NCI-H1694 treated with DMSO at 0.1 percent for 48 hours (cell line): ENCODE data around the gene ID4.

ENCODE experiments used
- DNase-seq: peaks from one replicate; lab custom pipeline; 2025; lab: John Stamatoyannopoulos, UW

Gene ID4

GRCh38 chr6:19836799-19837510 lies at the start of gene ID4:
ID4 (plus strand) TSS chr6:19837370; CDS start chr6:19837755, 385 bp downstream.
- DNase-seq = no peak

GRCh38 chr6:19788686-19789085 lies 48.5 kb upstream of the ID4 start:
- DNase-seq = no peak

- no peak for DNase-seq
Observed at GRCh38 chr6:19789100-19789803, 47.9 kb upstream of the ID4 start.

GRCh38 chr6:19791267-19791666 lies 45.9 kb upstream of the ID4 start:
- DNase-seq = no peak

GRCh38 chr6:19795211-19795610 lies 42.0 kb upstream of the ID4 start:
- DNase-seq = no peak

GRCh38 chr6:19796452-19796851 lies 40.7 kb upstream of the ID4 start:
- DNase-seq = no peak

GRCh38 chr6:19798362-19798761 lies 38.8 kb upstream of the ID4 start:
- DNase-seq = no peak

- DNase-seq = no peak
Observed at GRCh38 chr6:19802656-19803055, 34.5 kb upstream of the ID4 start.

GRCh38 chr6:19803331-19804204 lies 33.6 kb upstream of the ID4 start:
- no peak for DNase-seq

- DNase-seq = peak; percentile 69
Observed at GRCh38 chr6:19804205-19805128, 32.7 kb upstream of the ID4 start.

GRCh38 chr6:19805129-19805481 lies 32.1 kb upstream of the ID4 start:
- no peak for DNase-seq

GRCh38 chr6:19806971-19807396 lies 30.2 kb upstream of the ID4 start:
- DNase-seq = no peak

GRCh38 chr6:19811397-19812079 lies 25.6 kb upstream of the ID4 start:
- DNase-seq = no peak

GRCh38 chr6:19812512-19813119 lies 24.6 kb upstream of the ID4 start:
- no peak for DNase-seq

- DNase-seq = no peak
Observed at GRCh38 chr6:19818805-19819204, 18.4 kb upstream of the ID4 start.

- DNase-seq = no peak
Observed at GRCh38 chr6:19824058-19824807, 12.9 kb upstream of the ID4 start.

- no peak for DNase-seq
Observed at GRCh38 chr6:19827247-19827646, 9.9 kb upstream of the ID4 start.

- DNase-seq = no peak
Observed at GRCh38 chr6:19827903-19828302, 9.3 kb upstream of the ID4 start.

GRCh38 chr6:19830171-19830570 lies 7.0 kb upstream of the ID4 start:
- DNase-seq = no peak

GRCh38 chr6:19831358-19831757 lies 5.8 kb upstream of the ID4 start:
- no peak for DNase-seq
